Heart left ventricle (tissue), 16 donors: Measurements from ENCODE around the gene NCAPD3. TPM values are rescaled to one million over a fixed set of nuclear protein-coding genes. Genes with fewer than 3 reads are reported as not detected.

Experiments
- ATAC-seq, 4 donors: fragments of 200-7000 bp; cut with Tn5 transposase; one replicate each; pipeline ENCODE4 v1.9.1; 2020 to 2022; ENCODE audit warnings: moderate library complexity in 4 of 4, mild to moderate bottlenecking in 3 of 4, moderate number of reproducible peaks in 1 of 4
- DNase-seq, 5 donors: peaks; one replicate each; pipeline ENCODE4 v3.0.0-alpha.2; 2020
- H3K27ac ChIP-seq, 12 donors: fragments of 200-600 bp; sonication (generic) in 4 of 12; one replicate each; pipeline versions ENCODE4 v1.5.0 to v1.8.0; 2016 to 2022; ENCODE audit warnings: mild to moderate bottlenecking in 2 of 12
- H3K27me3 ChIP-seq, 9 donors: fragments of 200-600 bp; sonication (generic) in 2 of 9; one replicate each; pipeline versions ENCODE4 v1.5.1 to v1.8.0; 2016 to 2022; ENCODE audit warnings: mild to moderate bottlenecking in 3 of 9
- H3K36me3 ChIP-seq, 9 donors: fragments of 200-600 bp; sonication (generic) in 2 of 9; one replicate each; pipeline versions ENCODE4 v1.5.0 to v1.8.0; 2018 to 2022; ENCODE audit warnings: mild to moderate bottlenecking in 2 of 9
- H3K4me1 ChIP-seq, 12 donors: fragments of 200-600 bp; sonication (generic) in 4 of 12; one replicate each; pipeline versions ENCODE4 v1.5.0 to v1.8.0; 2016 to 2022; ENCODE audit warnings: mild to moderate bottlenecking in 3 of 12
- H3K4me3 ChIP-seq, 12 donors: fragments of 200-600 bp; sonication (generic) in 4 of 12; one replicate each; pipeline versions ENCODE4 v1.5.0 to v1.8.0; 2017 to 2022; ENCODE audit warnings: mild to moderate bottlenecking in 9 of 12, moderate library complexity in 4 of 12
- H3K9me3 ChIP-seq, 12 donors: fragments of 200-600 bp; sonication (generic) in 4 of 12; one replicate each; pipeline versions ENCODE4 v1.5.0 to v1.8.0; 2016 to 2022; ENCODE audit warnings: mild to moderate bottlenecking in 1 of 12
- CTCF ChIP-seq, 12 donors: fragments of 200-600 bp; sonication (generic) in 4 of 12; IDR thresholded peaks; one replicate each; pipeline versions ENCODE4 v1.5.0 to v1.8.0; 2018 to 2022; ENCODE audit warnings: antibody characterized with exemption in 12 of 12, mild to moderate bottlenecking in 5 of 12
- POLR2A ChIP-seq, 2 donors: fragments of 450-650 bp; IDR thresholded peaks; one replicate each; pipeline ENCODE4 v1.6.1; 2017; ENCODE audit warnings: antibody characterized with exemption in 2 of 2, mild to moderate bottlenecking in 2 of 2, moderate library complexity in 2 of 2
- WGBS, 4 donors: extraction: QIAGEN DNeasy Blood & Tissue Kit in 2 of 4; methylation state at CpG; one replicate each; pipeline versions ENCODE4 v1.1.5 to v1.1.7; 2013 to 2018; 5-methylcytosine and 5-hydroxymethylcytosine counted together
- intact Hi-C, 10 donors: fragments of 100-400 bp; cut with DNase I; formaldehyde crosslinking; loops; one replicate each; pipeline versions ENCODE4 v1.11.1 to v1.14.2; 2022
- polyA plus RNA-seq, 2 donors: library from polyadenylated mRNA; stranded (reverse); fragments of 200-250 nt; gene quantifications; one replicate each; pipeline ENCODE4 v1.2.3, GENCODE V29; 2013
- total RNA-seq, 9 donors: library from RNA; depleted of rRNA in 2 of 9; stranded (reverse); fragments of >200 nt in 2 of 9; fragmentation: NEBNext Ultra II Directional in 3 of 9; extraction: Animal tissue kit (Norgen Biotek cat#: 25700) in 3 of 9; gene quantifications; one replicate each; pipeline versions ENCODE4 v1.1.0 to v1.2.4, GENCODE V29; 2016 to 2023
- donor health status: ischemic (EF 13 %, LVEDD 7.1; RV severe dilation, severe dysfunction).
- donor health status: healthy with polysubstance abuse.
- donor health status: DM: no; HTN: yes; CAD: no.
- donor health status: DM: no; HTN: no; CAD: no.
- donor health status: ischemic (EF 25% LVEDD 6.9; RV normal size, moderate dysfunction).
- donor health status: ischemic (EF 25% LVEDD 5.7; RV mildly dilated, moderate dysfunction).
- donor health status: healthy.
- donor health status: DM: yes; HTN: yes; CAD: no.
- donor health status: ischemic (EF 35%, LVEDD 5.7; RV mildly dilated, moderate dysfunction).
- donor health status: nonischemic (EF 11% LVEDD 7.7; RV severe dilation, severe dysfunction).
- donor health status: DM: yes; HTN: yes; CAD: no.
- donor health status: PGD.
- donor health status: ischemic (EF 29% LVEDD 5.4; RV normal size, mild dysfunction).
- donor health status: nonischemic (EF 23%, LVEDD 6.1; RV moderate dilation, normal function).

NCAPD3 gene
- total and polyA plus RNA-seq, 11 donors: 4.7 to 18.8 (median 10.8) TPM

GRCh38 chr11:134155946-134156865 lies 67.6 kb downstream of the NCAPD3 start:
- H3K36me3 ChIP-seq: peaks cover 0 to 98% (median 84%) of the 10 kb centered on the region in 9 donors

GRCh38 chr11:134155456-134155855 lies 68.3 kb downstream of the NCAPD3 start:
- WGBS, 4 donors: 86 to 89% (median 88%) methylated on average over 16 of the region's 16 CpGs
- no peaks in the 10 kb centered on the region for H3K27me3 ChIP-seq
- intact Hi-C loops: no loop called here
- ATAC-seq: no peak
- DNase-seq: no peak
- no peak for TF ChIP-seq CTCF (IDR thresholded peaks at IDR 0.05)
- TF ChIP-seq POLR2A (IDR thresholded peaks at IDR 0.05): no peak
- no peak overlapping the region for H3K4me3 ChIP-seq
- no peaks in the 10 kb centered on the region for H3K4me1 ChIP-seq
- H3K36me3 ChIP-seq: peaks cover 0 to 99% (median 84%) of the 10 kb centered on the region in 9 donors
- no peak overlapping the region for H3K27ac ChIP-seq
- H3K9me3 ChIP-seq: no peaks in the 10 kb centered on the region

More at GRCh38 chr11:134155946-134156865, 67.6 kb downstream of the NCAPD3 start:
- TF ChIP-seq CTCF (IDR thresholded peaks at IDR 0.05) (no peak), POLR2A (IDR thresholded peaks at IDR 0.05) (no peak)
- intact Hi-C loops: no loop called here
- no peak for DNase-seq
- Histone ChIP-seq H3K4me3 (no peak overlapping the region), H3K9me3 (no peaks in the 10 kb centered on the region), H3K27me3 (no peaks in the 10 kb centered on the region), H3K27ac (no peak overlapping the region), H3K4me1 (no peaks in the 10 kb centered on the region)
- peak in 1 of 4 donors; percentile 23 for ATAC-seq
- 89 to 92% (median 91%) methylated on average over 27 to 28 of the region's 28 CpGs for WGBS, 4 donors

GRCh38 chr11:134154441-134154840 lies 69.3 kb downstream of the NCAPD3 start:
- Histone ChIP-seq H3K4me1 (peaks cover 0 to 6% (median 0%) of the 10 kb centered on the region in 12 donors), H3K27me3 (no peaks in the 10 kb centered on the region), H3K9me3 (no peaks in the 10 kb centered on the region), H3K27ac (no peak overlapping the region), H3K36me3 (peaks cover 0 to 99% (median 84%) of the 10 kb centered on the region in 9 donors), H3K4me3 (no peak overlapping the region)
- TF ChIP-seq POLR2A (IDR thresholded peaks at IDR 0.05) (no peak), CTCF (IDR thresholded peaks at IDR 0.05) (no peak)
- intact Hi-C loops: no loop called here
- WGBS, 4 donors: 86 to 93% (median 89%) methylated on average over 9 to 11 of the region's 11 CpGs
- DNase-seq (no peak), ATAC-seq (no peak)

GRCh38 chr11:134153147-134153905 lies 70.4 kb downstream of the NCAPD3 start:
- DNase-seq: no peak
- Histone ChIP-seq H3K4me3 (no peak overlapping the region), H3K9me3 (no peaks in the 10 kb centered on the region), H3K27ac (no peak overlapping the region), H3K4me1 (peaks cover 0 to 6% (median 0%) of the 10 kb centered on the region in 12 donors), H3K27me3 (no peaks in the 10 kb centered on the region), H3K36me3 (peaks cover 0 to 94% (median 80%) of the 10 kb centered on the region in 9 donors)
- TF ChIP-seq CTCF (IDR thresholded peaks at IDR 0.05) (no peak), POLR2A (IDR thresholded peaks at IDR 0.05) (no peak)
- ATAC-seq: peak in 3 of 4 donors; percentile 5 to 23 (median 10)
- intact Hi-C loops: no loop called here
- 86 to 93% (median 87%) methylated on average over 29 to 30 of the region's 30 CpGs for WGBS, 4 donors
